AG09319 (cell line): ENCODE results near the gene KLHL6.
"Not testable (repeated sequence)": the region's sequence is repeated elsewhere in the genome, so short reads cannot be mapped to it uniquely, and the experiment has no call there.

ENCODE experiments used
- DNase-seq: peaks from one replicate; pipeline ENCODE4 v3.0.0-alpha.2; 2010; ENCODE audit warnings: low read depth; ENCODE audit errors: extremely low read depth
- CTCF ChIP-seq: IDR thresholded peaks from 2 replicates; pipeline ENCODE4 v1.5.1; 2011; ENCODE audit warnings: low read depth, mild to moderate bottlenecking, inconsistent platforms, low read length, moderate library complexity

Gene KLHL6

GRCh38 chr3:183472155-183472554 lies 83.4 kb downstream of the KLHL6 start:
- no peak for DNase-seq
- no peak for TF ChIP-seq CTCF

- TF ChIP-seq CTCF: no peak
- no peak for DNase-seq
Measured at GRCh38 chr3:183468424-183468823, 87.1 kb downstream of the KLHL6 start.

- DNase-seq: no peak
- no peak for TF ChIP-seq CTCF
Measured at GRCh38 chr3:183466575-183466974, 88.9 kb downstream of the KLHL6 start.

DNA sequence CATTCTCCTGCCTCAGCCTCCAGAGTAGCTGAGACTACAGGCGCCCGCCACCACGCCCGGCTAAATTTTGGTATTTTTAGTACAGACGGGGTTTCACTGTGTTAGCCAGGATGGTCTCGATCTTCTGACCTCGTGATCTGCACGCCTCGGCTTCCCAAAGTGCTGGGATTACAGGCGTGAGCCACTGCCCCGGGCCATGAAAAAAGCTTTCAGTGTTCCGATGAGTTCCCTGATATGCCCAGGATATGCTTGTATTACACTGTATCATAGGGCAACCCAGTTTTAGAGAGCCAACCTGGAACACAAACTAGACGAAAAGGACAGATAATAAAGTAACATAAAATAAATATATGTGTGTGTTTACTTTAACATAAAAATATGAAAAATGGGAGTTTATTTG lies 89.8 kb downstream of the KLHL6 start:
- not testable (repeated sequence) for DNase-seq

DNA sequence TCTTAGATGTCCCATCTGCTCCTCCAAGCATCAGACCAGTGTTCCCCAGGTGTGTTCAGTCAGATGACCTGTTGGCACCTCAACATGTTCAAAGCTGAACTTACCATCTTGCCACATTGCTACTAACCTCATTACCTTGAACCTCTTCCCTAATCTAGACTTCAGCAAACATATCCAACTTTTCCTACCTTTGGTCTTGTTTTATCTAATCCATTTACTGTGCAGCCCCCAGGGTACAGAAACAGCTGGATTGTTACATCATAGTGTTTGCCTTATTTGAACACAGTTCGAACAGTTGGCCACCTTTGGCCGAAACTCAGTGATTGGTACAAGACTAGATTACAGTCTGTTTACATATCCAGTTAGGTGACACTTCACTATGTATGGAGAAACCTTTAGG lies 91.0 kb downstream of the KLHL6 start:
- DNase-seq: no peak
- TF ChIP-seq CTCF: no peak

DNA sequence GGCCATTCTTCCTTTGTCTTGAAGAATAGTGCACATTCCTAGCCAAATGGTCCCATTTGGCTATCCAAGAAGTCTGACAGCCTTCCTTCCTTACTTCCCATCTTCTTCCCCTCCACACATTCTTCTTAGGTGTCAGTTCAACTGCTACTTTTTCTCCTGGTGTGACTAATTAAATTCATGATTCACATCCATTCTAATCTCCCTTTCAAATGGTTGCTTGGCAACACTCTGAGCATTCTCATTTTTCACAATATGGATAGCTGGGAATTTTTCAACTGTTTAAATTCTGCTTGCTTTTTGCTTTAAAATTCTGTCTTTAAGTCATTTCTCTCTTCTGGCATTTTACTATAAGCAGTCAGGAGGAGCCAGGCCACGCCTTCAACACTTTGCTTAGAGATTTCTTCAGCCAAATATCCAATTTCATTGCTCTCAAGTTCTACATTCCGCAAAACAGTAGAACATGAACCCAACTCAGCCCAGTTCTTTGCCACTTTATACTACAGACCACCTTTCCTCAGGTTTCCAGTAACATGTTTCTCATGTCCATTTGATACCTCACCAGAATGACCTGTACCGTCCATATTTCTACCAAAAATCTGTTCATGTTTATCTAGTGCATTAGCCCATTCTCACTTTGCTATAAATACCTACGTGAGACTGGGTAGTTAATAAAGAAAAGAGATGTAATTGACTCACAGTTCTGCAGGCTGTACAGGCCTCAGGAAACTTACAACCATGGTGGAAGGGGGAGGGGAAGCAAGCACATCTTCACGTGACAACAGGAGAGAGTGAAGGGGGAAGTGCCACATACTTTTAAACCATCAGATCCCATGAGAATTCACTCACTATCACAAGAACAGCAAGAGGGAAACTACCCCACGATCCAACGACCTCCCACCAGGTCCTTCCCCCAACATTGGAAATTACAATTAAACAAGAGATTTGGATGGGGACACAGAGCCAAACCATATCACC lies 95.1 kb downstream of the KLHL6 start:
- no peak for DNase-seq
- TF ChIP-seq CTCF: no peak

GRCh38 chr3:183455089-183455488 lies 100.4 kb downstream of the KLHL6 start:
- no peak for TF ChIP-seq CTCF
- DNase-seq: no peak

GRCh38 chr3:183454064-183454463 lies 101.4 kb downstream of the KLHL6 start:
- no peak for TF ChIP-seq CTCF
- DNase-seq: no peak
